ENCODE measurements around the gene MEG3. TPM values are rescaled to one million over a fixed set of nuclear protein-coding genes. Genes with fewer than 3 reads are reported as not detected.

MEG3 gene
- total and polyA plus RNA-seq, 2 of the 4 experiments (the other 2 are of a cell fraction): 31.5 to 556 TPM

- Histone ChIP-seq H3K27me3 (ENCODE audit: control insufficient read depth, insufficient read depth, low read length) (no peaks in the 10 kb centered on the region), H4K20me1 (ENCODE audit: insufficient read depth, low read length) (peaks cover 55% of the 10 kb centered on the region), H3K4me3 (ENCODE audit: insufficient read depth, low read depth, low read length) (no peak overlapping the region), H2BK20ac (ENCODE audit: low read depth, low read length) (no peak overlapping the region), H3K9me1 (ENCODE audit: insufficient read depth, low read length) (no peaks in the 10 kb centered on the region), H3K27ac (ENCODE audit: insufficient read depth, low read length) (no peak overlapping the region), H3K23ac (ENCODE audit: low read depth, low read length) (no peak overlapping the region), H3K14ac (replicated peaks; ENCODE audit: low read depth, low read length) (no peak overlapping the region), H3K4me2 (ENCODE audit: low read depth, low read length) (no peak overlapping the region), H2AFZ (replicated peaks; ENCODE audit: low read length, poor library complexity) (no peak overlapping the region), H3K4me1 (ENCODE audit: control insufficient read depth, insufficient read depth, low read length) (peaks cover 4% of the 10 kb centered on the region), H2AK9ac (replicated peaks; ENCODE audit: low read depth, low read length, poor library complexity) (no peak overlapping the region), H2BK5ac (ENCODE audit: low read depth, low read length, poor library complexity, severe bottlenecking) (no peak overlapping the region), H3K9ac (ENCODE audit: low read depth, low read length) (no peak overlapping the region), H2BK15ac (ENCODE audit: low read depth, low read length) (no peak overlapping the region), H4K8ac (ENCODE audit: low read depth in 2 of 2, low read length in 2 of 2) (no peak overlapping the region), H3K79me1 (ENCODE audit: low read depth in 1 of 2, low read length in 2 of 2) (peaks cover 4 to 37% of the 10 kb centered on the region in 2 experiments), H3K4ac (ENCODE audit: low read depth, low read length) (no peak overlapping the region), H3K9me3 (ENCODE audit: control insufficient read depth, insufficient read depth, low read length) (peaks cover 3% of the 10 kb centered on the region; the same call in 1 of the 2 replicates), H2AK5ac (ENCODE audit: low read depth, low read length) (no peak overlapping the region), H2BK120ac (ENCODE audit: low read depth, low read length) (no peak overlapping the region), H4K91ac (ENCODE audit: insufficient read depth, low read depth, low read length) (no peak overlapping the region), H3K56ac (ENCODE audit: extremely low read depth, insufficient read depth, low read length) (no peak overlapping the region), H3K36me3 (ENCODE audit: control insufficient read depth, insufficient read depth, low read length) (peaks cover 65% of the 10 kb centered on the region), H3K18ac (ENCODE audit: low read depth, low read length) (no peak overlapping the region), H4K5ac (ENCODE audit: low read depth, low read length) (no peak overlapping the region)
- DNase-seq (no peak), ATAC-seq (ENCODE audit: low read depth) (no peak)
- ChIA-PET POLR2A (ENCODE audit: unreplicated experiment) (no interaction called here), CTCF (no interaction called here)
- intact Hi-C loops (cut with micrococcal nuclease): no loop called here
- no peak for TF ChIP-seq RFX5 (IDR thresholded peaks at IDR 0.05; ENCODE audit: low read depth, low read length)
- no peak for TF ChIP-seq POLR2A (IDR thresholded peaks at IDR 0.05; ENCODE audit: low read depth, low read length)
- no peak for TF ChIP-seq RCOR1 (IDR thresholded peaks at IDR 0.05; ENCODE audit: insufficient replicate concordance, low read length)
- 98% methylated on average over 8 of the region's 11 CpGs; no CpG with 5 or more reads in 1 of the 2 experiments for WGBS, 2 experiments (ENCODE audit: extremely low coverage in 2 of 2, insufficient read length in 1 of 2)
- dilution Hi-C loops (cut with HindIII; ENCODE audit: low sequenced_read_pairs, unreplicated experiment): no loop called here
- no TSS peak for BruUV-seq (replicated peaks)
- in situ Hi-C loops (cut with MboI; ENCODE audit: low sequenced_read_pairs): no loop called here
Observed at GRCh38 chr14:100883789-100884101, 57.8 kb downstream of the MEG3 start.
